Bronchial epithelial cell (primary cell): ENCODE data around the gene CLASP1. TPM values are rescaled to one million over a fixed set of nuclear protein-coding genes. Genes with fewer than 3 reads are reported as not detected.
"Not testable (repeated sequence)": the region's sequence is repeated elsewhere in the genome, so short reads cannot be mapped to it uniquely, and the experiment has no call there.

Experiments used
- DNase-seq: peaks from one replicate; pipeline ENCODE4 v3.0.0-alpha.2; 2010; ENCODE audit warnings: low read depth
- FAIRE-seq: peaks from 2 replicates; lab custom pipeline; 2011; peaks lifted over from hg19 to GRCh38; lab: Jason Lieb, UNC
- H3K27me3 ChIP-seq: 2 replicates; pipeline ENCODE4 v1.5.1; 2011; ENCODE audit warnings: low read length; ENCODE audit not compliant: control insufficient read depth, insufficient read depth
- H3K36me3 ChIP-seq: 2 replicates; pipeline ENCODE4 v1.5.1; 2011; ENCODE audit warnings: low read length; ENCODE audit not compliant: control insufficient read depth, insufficient read depth
- H3K4me3 ChIP-seq: 2 replicates; pipeline ENCODE4 v1.5.1; 2011; ENCODE audit warnings: mild to moderate bottlenecking, low read depth, low read length, control low read depth
- CTCF ChIP-seq: IDR thresholded peaks from 2 replicates; pipeline ENCODE4 v1.5.1; 2011; ENCODE audit warnings: mild to moderate bottlenecking, moderate library complexity, low read length, control low read depth, inconsistent platforms; ENCODE audit not compliant: insufficient read depth, severe bottlenecking
- total RNA-seq: library from RNA; depleted of rRNA; stranded (reverse); fragments of >200 nt; gene quantifications from 2 replicates; pipeline ENCODE4 v1.2.1, GENCODE V29; 2014

Gene CLASP1
- total RNA-seq, 1 donor from 2014 or later = 56.9 TPM

GRCh38 chr2:121333231-121333630, 316.0 kb downstream of the CLASP1 start:
- H3K4me3 ChIP-seq = no peak overlapping the region
- TF ChIP-seq CTCF = no peak
- no peaks in the 10 kb centered on the region for H3K36me3 ChIP-seq
- FAIRE-seq (no peak), DNase-seq (no peak)
- no peaks in the 10 kb centered on the region for H3K27me3 ChIP-seq

GRCh38 chr2:121331324-121331723, 317.9 kb downstream of the CLASP1 start:
- not testable (repeated sequence) for FAIRE-seq, H3K27me3 ChIP-seq, H3K36me3 ChIP-seq, H3K4me3 ChIP-seq
- DNase-seq = peak; percentile 29

- Histone ChIP-seq H3K27me3 (no peaks in the 10 kb centered on the region), H3K4me3 (no peak overlapping the region), H3K36me3 (no peaks in the 10 kb centered on the region)
- no peak for DNase-seq
- TF ChIP-seq CTCF = no peak
- FAIRE-seq = no peak
These were observed 318.3 kb downstream of the CLASP1 start for GRCh38 chr2:121330921-121331320.

DNA sequence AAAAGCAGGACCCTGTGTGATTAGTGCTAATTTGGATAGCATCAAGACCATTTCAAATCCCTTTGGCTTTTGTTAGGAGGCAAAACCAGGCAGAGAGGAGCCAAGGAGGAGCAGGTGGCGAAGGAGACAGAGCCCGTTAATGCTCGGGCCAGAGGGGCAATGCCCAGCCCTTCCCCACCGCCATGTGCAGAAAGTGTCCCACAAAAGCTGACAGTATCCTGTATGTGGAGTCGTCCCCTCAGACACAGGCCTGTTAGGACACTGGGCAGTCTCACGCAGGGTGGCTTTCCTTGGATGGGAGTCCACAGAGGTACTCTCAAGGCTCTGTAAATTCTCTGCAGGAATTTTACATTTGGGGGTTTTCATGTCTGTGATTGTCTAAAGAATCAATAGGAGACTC, 319.5 kb downstream of the CLASP1 start:
- no peak for DNase-seq
- no peak for FAIRE-seq

GRCh38 chr2:121326628-121327027, 322.6 kb downstream of the CLASP1 start:
- H3K4me3 ChIP-seq = no peak overlapping the region
- FAIRE-seq = no peak
- TF ChIP-seq CTCF = no peak
- DNase-seq = no peak
- no peaks in the 10 kb centered on the region for H3K27me3 ChIP-seq
- H3K36me3 ChIP-seq = no peaks in the 10 kb centered on the region

More for the DNA sequence above, 319.5 kb downstream of the CLASP1 start:
- H3K4me3 ChIP-seq = no peak overlapping the region
- TF ChIP-seq CTCF = no peak
- H3K36me3 ChIP-seq = no peaks in the 10 kb centered on the region
- H3K27me3 ChIP-seq = no peaks in the 10 kb centered on the region

GRCh38 chr2:121324601-121325000, 324.7 kb downstream of the CLASP1 start:
- TF ChIP-seq CTCF = no peak
- Histone ChIP-seq H3K4me3 (no peak overlapping the region), H3K36me3 (no peaks in the 10 kb centered on the region), H3K27me3 (no peaks in the 10 kb centered on the region)
- FAIRE-seq (no peak), DNase-seq (no peak)
